Stimulated activated CD4-positive, alpha-beta T cell treated with anti-CD3 and anti-CD28 coated beads, Interleukin-12 subunit alpha, Interleukin-12 subunit beta, amount 100 ng/mL, for 24 hours (primary cell): Measurements from ENCODE around the gene XRCC3.

ENCODE experiments used
- DNase-seq, 2 experiments: peaks; one replicate each; pipeline ENCODE4 v3.0.0-alpha.2; 2020; ENCODE audit warnings: low read depth in 2 of 2

XRCC3 gene

DNA sequence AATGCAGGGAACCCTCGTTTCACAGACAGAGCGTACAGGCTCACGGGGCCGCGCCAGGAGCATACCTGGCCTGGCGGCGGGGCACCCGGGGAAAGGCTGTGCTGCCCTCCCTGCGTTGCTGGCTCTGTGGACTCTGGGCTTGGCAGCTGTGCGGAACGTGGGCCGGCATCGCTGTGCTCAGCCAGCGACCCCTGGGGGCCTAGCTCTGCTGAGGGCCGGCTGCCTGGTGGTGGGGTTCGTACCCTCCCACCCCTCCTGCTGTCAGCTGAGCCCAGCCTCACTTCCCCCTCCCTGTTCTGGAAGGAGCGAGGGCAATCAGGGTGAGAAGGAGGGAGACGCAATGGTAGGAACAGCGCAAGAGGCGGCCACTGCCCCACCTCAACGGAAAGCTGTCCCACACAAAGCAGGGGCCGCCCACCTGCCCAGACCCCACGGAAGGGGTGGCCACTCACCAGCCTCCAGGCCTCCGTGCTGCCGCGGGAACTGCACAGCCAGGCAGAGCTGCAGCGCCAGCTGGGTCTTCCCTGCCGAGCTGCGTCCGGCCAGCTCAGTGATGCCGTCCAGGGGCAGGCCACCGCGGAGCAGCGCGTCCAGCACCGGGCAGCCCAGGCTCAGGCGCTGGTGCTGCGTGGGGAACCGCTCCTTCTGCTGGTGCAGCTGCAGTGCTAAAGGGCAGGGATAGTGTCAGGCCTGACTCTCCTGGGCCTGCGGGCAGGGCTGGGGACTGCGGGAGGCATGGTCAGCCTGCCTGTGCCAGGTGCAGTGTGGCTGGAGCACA, 8.5 kb downstream of the XRCC3 start:
- DNase-seq, result no peak

DNA sequence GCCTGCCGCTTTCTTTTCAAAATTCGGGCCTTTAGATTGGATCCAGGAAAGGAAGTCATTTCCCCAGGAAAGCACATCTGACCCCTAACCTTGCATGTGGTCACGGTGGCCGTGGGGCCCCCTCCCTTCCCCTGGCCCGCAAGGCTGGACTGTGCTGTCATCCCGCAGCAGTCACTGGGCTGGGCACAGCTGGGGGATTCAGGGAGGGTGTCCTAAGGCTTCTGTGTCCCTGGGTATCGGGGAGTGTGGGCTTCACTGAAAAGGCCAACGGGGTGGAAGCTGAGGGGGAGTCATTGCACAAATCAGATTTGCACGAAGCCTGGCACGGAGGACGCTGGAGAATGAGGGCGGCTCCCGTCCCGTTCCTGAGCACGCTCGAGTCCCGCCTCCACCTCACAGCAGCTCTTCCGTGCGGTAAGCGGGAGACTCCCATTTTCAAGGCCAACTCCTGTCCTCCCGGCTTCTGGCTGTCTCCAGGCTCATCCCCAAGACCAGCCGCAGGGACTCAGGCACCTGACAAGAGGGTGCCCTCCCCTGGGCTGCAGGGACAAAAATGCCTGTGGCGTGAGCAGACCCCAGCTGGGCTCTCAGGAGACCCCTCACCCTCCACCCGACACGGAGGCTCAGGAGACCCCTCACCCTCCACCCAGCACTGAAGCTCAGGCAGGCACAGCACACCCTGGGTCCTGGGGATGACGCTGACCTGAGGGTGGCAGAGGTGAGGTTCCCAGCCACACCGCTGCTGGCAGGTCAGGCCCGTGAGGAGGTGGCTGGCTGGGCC, 9.6 kb downstream of the XRCC3 start:
- DNase-seq, result no peak

DNA sequence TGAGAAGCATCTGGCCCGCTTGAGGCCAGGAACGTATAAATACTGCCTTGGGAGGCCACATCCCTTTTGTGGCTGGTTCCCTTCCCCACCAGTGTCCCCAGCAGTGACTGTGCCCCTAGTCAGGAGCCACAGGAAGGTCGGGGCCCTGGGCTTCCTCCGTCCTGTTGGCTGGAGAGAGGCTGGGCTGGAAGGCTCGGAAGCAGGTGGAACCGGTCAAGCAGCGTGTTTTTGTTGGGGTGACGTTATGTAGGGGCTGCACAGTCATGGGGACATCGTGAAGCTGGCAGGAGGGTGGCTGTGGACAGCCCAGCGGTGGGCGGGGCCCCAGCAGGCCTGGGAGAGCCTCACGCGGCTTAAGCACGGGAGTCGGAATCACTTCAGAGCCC, 10.1 kb downstream of the XRCC3 start:
- DNase-seq, result no peak

DNA sequence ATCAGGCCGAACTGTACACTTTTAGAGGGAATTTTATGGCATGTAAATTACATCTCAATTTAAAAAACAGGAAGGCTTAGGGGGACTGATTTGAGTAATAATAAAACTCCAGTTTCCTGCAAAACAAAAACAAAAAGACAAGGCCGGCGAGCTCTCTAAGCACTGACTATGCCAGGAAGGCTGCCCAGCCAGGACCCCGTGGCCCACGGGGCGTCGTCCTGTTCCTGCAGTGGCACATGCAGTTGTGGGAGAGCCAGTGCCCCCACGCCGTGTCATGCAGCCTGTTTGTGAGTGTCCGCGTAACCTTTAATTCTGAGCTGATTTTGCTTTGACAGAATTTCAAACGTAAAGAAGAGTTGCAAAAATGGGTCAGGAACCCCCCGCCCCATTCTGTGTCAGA, 10.5 kb downstream of the XRCC3 start:
- DNase-seq, result no peak

DNA sequence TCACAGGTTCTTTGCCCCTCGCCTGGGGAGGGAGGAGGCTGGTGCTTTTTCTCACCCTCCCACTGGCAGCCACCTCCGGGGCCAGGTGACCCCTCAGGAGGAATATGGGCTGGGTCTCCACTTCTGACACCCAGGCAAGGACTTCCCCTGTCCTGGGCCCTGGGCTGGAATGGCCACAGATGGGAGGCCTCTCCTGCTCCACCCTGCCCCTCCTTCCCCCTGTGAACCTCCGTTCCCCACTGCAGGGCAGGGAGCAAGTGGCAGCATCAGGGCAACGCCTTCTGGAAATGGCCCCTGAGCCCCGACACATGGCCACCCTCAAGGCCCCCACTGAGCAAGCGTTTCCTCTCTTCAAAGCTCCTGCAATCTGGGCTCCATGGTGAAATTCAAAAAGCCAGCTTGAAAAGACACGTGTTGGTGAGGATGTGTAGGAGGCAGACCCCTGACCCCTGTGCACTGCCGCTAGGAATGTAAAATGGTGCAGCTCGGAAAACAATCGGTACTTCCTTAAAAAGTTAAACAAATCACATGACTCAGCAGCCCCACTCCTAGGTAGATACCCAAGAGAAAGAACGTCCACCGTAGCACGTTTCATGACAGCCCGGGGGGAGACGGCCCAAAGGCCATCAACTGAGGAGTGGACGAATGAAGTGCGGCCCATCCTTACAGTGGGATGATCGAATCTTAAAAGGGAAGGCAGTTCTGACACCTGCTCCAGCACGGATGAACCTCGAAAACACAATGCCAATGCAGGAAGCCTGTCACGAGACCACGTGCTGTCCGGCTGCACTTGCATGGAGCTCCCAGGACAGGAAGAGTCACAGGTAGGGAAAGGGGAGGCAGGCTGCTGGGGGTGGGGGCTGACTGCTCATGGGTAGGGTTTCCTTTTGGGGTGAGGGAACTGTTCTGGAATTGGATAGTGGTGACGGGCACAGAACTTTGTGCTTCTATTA, 11.5 kb downstream of the XRCC3 start:
- no peak for DNase-seq

DNA sequence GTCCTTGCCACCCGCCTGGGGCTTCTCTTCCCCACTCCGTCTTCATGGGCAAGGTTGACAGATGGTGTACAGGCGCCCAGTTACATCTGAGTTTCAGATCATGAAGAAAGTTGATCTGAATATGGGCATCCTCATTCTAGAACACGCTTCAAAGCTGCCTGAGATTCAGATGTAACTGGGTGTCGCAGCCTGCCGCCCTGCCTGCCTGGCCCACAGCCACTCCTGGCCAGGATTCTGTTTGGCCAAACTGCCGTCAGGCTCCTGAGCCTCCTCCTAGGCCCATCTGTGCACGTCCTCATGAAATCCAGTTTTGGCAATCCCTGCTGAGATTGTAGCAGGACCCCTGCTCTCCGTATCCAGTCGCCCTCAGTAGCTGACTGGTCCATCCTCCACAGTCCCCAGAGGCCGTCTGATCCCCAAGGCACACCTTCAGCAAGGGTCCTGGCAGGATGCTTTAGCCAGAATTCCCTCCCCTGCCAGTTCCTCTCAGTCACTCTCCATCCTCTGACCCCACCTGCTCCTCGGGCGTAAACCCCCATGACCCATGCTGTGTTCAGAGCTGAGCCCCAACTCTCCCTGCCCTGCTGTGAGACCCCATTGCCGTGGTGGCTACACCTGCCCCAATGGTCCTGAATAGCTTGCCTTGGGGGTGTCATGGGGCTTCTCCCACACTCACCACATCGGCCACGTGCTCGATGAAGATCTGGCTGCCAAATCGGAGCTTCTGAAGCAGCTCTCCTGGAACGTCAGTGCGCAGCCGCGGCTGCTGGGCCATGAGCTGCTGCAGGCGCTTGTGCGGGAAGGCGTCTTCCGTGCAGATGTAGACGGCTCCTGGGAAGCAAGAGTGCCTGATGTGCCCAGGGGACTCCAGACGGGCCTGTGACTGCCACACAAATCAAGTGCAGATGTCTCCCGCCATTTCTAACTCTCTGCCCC, 12.5 kb downstream of the XRCC3 start:
- no peak for DNase-seq

DNA sequence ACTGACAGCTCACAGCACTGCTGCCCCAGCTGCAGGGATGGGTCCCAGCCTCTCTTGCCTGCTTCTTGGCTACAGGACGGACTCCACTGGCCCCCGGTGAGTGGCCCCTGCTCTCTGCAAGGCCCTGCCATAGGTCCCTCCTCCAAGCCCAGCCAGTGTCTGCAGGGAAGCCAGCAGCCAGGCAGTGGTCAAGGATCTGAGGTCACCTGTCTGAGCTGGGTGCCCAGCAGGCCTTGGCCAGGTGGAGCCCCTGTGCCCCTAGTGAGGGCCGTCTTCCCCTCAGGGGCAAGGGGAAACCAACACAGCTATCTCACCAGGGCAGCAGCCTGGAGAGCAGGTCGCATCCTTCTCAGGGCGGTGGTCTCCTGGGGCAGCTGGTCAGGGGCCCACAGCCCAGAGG, 13.2 kb downstream of the XRCC3 start:
- no peak for DNase-seq

DNA sequence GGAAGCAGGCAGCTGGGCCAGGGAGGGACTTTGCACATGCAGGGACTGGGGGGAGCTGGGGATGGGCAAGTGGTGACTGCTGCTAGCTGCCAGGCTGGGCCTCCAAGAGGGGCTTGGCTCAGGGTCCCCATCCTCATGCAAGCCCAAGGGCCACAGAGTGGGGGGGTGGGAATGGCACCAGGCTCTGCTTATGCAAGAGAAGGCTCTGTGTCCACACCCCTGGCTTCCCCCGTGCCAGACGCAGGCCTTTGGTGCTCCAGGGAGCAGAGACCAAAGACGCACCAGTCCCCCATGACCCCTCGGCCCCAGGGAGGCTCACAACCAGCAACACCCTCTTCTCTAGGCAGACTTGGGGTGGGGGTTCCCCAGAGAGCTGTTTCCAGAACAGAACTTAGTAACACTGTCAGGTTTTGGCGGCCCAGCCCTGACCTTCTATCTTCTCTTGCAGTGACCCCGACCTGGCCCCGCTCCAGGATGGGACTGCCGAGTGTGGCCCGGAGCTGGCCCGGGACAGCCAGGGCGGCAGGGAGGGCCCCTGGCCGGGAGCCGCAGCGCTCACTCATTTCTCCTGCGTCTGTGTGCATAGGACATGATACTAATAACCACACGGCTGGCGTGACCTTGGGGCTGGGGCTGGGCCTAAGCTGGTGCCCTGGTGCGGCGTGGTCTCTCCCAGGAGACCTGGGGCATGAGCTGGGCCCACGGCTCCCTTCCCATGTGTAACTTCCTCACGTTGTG, 14.3 kb downstream of the XRCC3 start:
- DNase-seq, result no peak

DNA sequence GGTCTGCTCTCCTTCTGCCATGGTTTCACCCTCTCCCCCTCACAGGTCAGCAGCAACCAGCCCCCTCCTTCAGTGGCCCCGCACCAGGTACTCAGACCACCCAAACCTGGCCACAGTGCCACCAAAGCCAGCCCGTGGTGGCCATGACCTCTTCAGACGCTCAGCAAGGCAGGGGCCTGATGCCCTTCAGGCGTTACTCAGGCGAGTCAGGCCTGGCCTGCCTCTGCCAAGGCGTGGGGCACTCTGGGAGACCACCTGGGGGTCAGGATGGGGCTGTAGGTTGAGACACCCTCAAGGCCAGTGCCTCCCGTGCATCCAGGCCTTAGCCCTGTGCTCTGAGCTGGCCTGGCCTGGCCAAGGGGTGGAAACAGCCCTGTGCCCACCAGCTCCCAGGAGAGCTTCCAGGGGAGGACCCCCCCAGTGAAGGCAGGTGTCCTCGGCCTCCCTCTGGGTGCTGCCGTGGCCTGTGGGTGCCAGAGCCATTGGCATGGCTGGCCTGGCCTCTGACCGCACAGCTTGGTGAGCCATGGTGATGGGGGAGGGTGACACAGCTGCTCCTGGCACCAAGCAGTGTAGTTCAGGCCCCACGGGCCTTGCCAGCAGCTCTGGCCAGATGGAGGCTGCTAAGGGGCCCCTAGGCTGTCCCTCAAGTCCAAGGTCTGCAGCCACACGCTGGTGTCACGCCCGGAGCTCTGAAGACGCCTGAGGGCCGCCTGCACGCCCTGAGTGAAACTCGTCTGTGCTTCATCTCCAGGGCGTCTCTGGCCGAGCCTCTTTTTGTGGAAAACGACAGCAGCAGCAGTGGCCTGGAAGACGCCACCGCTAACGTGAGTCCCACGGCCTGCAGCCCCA, 15.1 kb downstream of the XRCC3 start:
- DNase-seq, result no peak

DNA sequence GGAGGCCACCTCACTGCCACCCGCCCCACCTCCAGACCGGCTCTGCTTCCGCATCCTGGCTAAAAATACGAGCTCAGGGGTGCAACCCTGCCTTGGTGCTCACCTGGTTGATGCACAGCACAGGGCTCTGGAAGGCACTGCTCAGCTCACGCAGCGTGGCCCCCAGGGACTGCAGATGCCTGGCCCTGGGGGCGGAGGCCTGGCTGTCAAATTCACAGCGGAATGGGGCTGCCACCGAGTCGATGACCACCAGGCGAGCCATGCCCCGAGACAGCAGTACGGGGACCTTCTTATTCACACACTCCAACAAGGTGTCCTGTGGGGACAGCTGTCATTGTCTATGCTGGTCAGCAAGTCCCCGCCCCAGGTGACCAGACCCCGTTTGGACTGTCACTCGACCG, 16.0 kb downstream of the XRCC3 start:
- DNase-seq, result no peak

DNA sequence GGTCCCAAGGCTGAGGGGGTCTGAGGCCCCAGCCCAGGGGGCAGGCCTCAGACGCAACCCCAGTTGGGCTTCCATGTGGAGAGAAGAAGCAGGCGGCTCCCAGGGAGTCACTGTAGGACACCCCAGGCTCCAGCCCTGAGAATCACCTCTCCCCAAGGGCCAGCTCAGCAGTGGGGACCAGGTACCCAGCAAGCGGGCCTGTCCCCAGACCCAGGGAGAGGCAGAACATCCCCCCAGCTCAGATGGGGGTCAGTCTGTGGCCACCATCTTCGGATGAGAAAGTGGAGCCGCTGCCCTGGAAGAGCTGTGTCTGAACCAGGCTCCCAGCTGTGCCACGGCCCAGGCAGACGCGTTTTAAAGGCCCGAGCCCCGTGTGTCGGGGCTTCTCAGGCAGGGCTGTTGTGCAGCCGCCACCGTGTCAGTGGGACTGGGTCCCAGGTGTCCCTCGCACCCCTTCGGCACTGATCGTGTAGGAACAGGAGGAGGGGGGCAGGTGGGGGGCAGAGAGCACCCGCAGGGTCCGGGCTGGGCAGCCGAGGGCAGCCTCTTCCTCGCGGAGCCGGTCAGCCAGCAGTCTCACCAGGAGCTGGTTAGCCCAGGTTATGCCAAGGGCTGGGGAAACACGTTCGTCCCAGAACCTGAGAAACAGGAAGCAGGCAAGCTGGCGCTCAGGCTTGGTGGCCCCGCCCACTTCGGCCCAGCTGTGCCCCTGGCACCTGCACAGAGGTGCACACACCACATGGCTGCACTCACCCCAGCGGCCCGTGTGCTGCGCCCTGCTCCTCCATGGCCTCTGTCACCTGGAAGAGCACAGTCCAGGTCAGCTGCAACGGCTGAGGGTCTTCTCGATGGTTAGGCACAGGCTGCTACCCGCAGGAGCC, 16.6 kb downstream of the XRCC3 start:
- DNase-seq, result no peak

DNA sequence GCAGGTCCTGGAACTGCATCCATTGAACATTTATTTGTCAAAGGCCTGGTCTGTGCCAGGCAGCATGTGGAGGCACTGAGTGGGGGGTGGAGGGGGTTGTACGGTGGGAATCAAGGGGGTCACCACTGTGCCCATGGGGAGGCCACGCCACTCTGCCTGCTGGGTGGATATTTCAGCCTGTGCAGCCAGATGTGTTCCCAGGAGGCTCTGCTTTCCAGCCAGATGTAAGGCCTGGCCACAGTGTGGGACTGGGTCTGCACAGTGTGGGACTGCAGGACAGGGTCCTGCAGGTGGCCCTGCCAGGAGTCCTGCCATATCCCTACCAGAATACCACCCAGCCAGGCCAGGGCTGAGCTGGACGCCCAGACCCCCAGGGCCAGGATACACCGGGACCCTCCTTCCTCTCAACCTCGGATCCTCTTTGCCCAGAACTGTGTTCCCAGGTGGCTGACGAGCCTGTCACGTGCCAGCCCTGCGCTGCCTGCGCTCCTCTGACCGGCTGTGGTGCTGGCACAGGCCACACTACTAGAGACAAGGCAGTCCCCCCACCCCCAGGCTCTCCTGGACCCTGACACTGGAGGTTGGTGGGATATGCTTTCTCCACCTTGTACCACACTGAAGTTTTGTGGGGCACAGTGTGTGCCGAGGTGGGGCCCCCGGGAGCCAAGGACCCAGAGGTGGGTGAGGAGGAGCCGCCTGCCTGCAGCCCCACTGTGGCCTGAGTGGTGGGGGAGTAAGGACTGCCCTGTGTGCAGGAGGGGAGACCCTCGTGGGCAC, 17.5 kb downstream of the XRCC3 start:
- DNase-seq, result no peak

DNA sequence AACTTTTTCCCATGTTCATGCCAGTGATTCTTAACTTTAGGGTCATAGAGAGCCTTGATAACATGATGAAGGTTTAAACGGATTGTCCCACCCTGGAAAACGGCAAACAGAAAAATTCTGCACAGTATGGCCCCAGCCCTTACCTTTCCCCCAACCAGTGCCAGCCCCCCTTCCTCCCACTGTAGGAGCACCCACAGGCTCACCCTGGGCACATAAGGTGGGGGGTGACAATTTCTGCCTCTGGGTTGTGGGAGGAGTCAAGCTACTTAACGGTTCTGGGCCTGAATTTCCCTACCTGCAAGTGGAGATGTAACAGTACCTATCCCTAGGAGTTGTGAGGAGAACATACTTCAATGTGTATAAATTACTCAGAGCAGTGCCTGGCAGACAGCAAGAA, 18.0 kb downstream of the XRCC3 start:
- DNase-seq, result no peak

DNA sequence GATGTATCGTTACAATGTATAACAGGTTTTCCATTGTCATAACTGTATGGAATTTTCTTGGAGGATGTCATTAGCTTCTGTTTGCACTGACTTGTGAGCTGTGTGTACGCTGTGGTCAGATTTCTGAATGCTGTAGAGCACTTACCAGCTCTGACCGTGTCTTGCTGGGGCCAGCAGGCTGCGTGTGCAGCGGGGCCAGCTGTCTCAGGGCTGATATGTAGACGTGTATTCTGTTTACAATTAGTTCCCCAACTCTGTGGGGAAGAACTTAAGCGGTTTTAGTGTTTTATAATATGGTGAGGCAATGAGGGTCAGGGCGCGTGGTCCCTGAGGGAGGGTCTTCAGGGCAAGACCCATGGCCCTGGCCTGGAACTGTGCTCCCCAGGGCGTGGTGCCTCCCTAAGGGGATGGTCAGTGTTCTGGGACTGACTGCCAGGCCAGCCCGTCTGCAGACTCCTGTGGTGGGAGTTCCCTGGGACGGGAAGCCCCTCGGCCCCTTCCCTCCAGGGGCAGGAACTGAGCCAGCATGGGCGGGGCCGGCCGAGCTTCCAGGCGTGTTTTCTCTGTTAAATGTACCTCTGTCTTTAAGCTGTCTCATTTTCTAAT, 18.7 kb downstream of the XRCC3 start:
- DNase-seq, result no peak

DNA sequence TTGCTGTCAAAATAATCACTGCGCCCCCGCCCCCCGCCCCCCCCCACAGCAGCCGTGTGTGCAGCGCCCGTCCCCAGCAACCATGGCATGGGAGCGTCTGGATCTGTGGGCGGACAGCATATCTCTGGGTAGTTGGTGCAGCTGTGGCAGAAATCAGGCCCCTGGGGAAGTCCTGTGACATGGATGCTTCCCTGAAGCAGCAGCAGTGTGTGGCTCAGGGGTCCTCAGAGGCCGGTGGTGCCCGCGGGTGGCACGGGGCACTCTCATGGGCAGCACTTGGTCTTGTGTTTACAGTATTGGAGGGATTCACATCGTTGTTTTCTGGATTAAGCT, 19.2 kb downstream of the XRCC3 start:
- DNase-seq, result no peak

DNA sequence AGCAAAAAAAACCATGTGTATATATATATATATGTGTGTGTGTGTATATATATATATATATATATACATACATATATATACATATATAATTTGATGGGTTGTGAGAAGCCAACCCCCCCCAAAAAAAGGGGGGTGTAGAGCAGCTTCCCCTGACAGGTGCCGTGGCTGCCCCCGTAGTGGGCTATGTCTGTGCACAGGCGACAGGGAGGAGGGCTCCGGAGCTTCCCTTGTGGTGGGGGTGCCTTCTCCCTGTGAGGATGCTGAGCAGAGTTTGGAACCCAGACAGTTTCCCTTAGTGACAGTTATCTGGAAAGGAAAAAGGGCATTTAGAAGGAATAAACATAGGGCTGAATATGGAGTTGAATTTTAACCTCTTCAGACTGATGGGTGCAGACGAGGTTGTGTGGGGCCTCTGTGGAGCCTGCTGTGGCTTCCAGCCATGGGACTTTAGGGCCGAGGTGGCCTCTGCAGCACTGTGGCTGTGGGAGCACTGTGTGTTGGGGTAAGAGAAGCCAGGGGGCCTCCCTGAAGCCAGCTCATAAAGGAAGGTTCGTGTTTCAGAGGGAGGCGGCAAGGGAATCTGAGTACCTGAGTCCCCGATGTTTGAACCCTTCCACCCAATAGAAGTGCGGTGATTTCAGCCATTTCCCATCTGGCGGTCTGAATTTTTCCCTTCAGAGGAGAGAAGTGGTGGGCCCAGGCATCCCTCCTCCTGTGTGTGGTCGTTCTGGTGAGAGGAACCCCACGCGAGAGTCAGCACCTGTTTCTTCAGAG, 19.8 kb downstream of the XRCC3 start:
- DNase-seq, result no peak

DNA sequence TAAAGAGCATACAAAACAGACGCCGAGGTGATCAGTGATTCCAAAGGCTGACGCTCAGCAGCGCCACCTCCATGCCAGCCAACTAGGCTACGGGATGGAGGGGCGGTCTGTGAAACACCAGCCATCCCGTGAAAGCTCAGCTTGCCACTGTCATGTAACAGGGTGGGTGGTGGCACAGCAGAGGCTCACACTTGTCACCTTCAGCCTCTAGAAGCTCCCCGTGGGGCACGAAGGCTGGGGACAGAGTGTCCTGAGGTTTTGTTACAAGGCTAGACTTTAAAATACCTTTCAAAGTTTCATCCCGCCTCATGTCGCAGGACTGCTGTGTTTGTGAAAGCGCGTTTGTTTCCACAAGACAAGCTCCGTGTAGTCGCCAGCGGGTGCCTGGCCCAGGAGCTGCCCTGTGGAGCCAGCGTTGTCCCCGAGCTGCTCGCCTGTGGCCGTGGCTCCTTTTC, 20.7 kb downstream of the XRCC3 start:
- DNase-seq, result no peak
